ENCODE results near the gene EPB41. TPM values are rescaled to one million over a fixed set of nuclear protein-coding genes. Genes with fewer than 3 reads are reported as not detected.
"Not testable (repeated sequence)": the region's sequence is repeated elsewhere in the genome, so short reads cannot be mapped to it uniquely, and the experiment has no call there.

The EPB41 gene
- total RNA-seq, 2 donors from 2014 or later, result 39.4 to 54.4 TPM

DNA sequence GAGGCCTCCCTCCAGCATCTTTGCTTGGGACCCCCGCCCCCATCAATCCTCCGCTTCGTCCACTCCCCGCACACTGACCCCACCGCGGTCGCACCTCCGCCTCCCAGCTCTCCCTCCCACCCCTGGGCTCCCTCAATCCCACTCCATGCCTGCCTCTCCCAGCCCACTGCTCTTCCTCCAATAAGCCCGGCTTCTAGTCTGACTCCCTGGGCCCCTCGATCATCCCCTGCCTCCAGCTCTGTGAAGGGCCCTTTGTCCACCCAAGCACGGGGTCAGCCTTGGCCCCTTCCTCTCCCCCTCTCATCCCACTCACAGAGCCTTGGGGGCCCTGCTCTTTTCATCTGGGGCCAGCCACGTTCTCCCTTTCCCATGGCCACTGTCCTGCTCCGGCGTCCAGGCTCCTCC lies 210.9 kb downstream of the EPB41 start:
- H3K4me3 ChIP-seq, result peak overlapping the region; percentile 50 to 52
- 58% methylated on average over 14 of the region's 14 CpGs for WGBS
- H3K36me3 ChIP-seq, result no peaks in the 10 kb centered on the region
- H3K4me1 ChIP-seq (replicated peaks), result peaks cover 3% of the 10 kb centered on the region
- TF ChIP-seq POLR2AphosphoS5 (IDR thresholded peaks at IDR 0.05) (no peak), CTCF (IDR thresholded peaks at IDR 0.05) (no peak), POLR2A (IDR thresholded peaks at IDR 0.05) (no peak)
- H3K27me3 ChIP-seq (replicated peaks; ENCODE audit: insufficient read depth), result no peaks in the 10 kb centered on the region
- intact Hi-C loops (cut with DNase I), result loop anchor here (2.0 kb wide), 1 partner anchor 56 kb away; the partner anchor contains the start of gene SRSF4
- H3K27ac ChIP-seq, result peak overlapping the region; percentile 83 to 90
- no peaks in the 10 kb centered on the region for H3K9me3 ChIP-seq
- no peak for DNase-seq (ENCODE audit: low spot score)

- intact Hi-C loops (cut with DNase I), result loop anchor here (2.0 kb wide), 1 partner anchor 55 kb away; the partner anchor contains the start of gene SRSF4
- no peak for TF ChIP-seq POLR2AphosphoS5 (IDR thresholded peaks at IDR 0.05)
- no peak for TF ChIP-seq CTCF (IDR thresholded peaks at IDR 0.05)
- TF ChIP-seq POLR2A (IDR thresholded peaks at IDR 0.05), result no peak
- Histone ChIP-seq H3K9me3 (no peaks in the 10 kb centered on the region), H3K27me3 (replicated peaks; ENCODE audit: insufficient read depth) (no peaks in the 10 kb centered on the region), H3K36me3 (no peaks in the 10 kb centered on the region), H3K4me3 (no peak overlapping the region), H3K27ac (peak overlapping the region in 1 of 2 donors; percentile 83), H3K4me1 (replicated peaks) (peaks cover 3% of the 10 kb centered on the region)
- 69% methylated on average over 6 of the region's 6 CpGs for WGBS
- no peak for DNase-seq (ENCODE audit: low spot score)
These were observed 211.4 kb downstream of the EPB41 start for GRCh38 chr1:29125788-29126187.

DNA sequence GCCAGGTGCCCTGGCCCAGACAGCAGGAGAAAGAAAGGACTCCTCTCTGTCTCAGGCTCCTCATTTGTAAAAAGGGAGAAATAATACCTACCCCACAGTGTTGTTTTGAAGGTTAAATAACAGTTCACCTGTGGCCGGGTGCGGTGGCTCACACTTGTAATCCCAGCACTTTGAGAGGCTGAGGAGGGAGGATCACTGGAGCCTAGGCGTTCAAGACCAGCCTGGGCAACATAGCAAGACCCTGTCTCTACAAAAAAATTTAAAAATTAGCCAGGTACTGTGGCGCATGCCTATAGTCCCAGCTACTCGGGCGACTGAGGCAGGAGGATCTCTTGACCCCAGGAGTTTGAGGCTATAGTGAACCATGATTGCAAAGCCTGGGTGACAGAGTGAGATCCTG lies 211.8 kb downstream of the EPB41 start:
- 94% methylated on average over 6 of the region's 6 CpGs for WGBS
- intact Hi-C loops (cut with DNase I), result no loop called here
- Histone ChIP-seq H3K27me3 (replicated peaks; ENCODE audit: insufficient read depth) (no peaks in the 10 kb centered on the region), H3K4me1 (replicated peaks) (peaks cover 3% of the 10 kb centered on the region), H3K27ac (no peak overlapping the region), H3K4me3 (no peak overlapping the region), H3K9me3 (no peaks in the 10 kb centered on the region), H3K36me3 (no peaks in the 10 kb centered on the region)
- TF ChIP-seq CTCF (IDR thresholded peaks at IDR 0.05), result no peak
- no peak for TF ChIP-seq POLR2A (IDR thresholded peaks at IDR 0.05)
- no peak for TF ChIP-seq POLR2AphosphoS5 (IDR thresholded peaks at IDR 0.05)
- no peak for DNase-seq (ENCODE audit: low spot score)

DNA sequence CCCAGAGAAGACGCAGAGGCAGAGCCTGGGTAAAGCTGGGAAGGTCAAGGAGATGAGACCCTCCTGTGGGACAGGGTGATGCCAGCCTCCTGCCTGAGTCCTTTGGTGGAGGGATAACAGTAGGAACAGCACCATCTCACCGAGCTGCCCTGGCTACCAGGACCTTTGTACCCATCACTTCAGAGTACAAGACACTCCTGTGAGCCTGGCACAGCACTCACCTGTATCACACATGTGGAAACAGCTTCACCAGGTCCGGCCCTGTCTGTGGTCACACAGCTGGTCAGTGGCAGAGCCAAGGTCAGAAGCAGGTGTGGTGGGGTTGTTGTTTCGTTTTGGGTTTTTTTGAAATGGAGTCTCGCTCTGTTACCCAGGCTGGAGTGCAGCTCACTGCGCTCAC lies 214.4 kb downstream of the EPB41 start:
- WGBS, result 92% methylated on average over 6 of the region's 6 CpGs
- H3K4me3 ChIP-seq, result no peak overlapping the region
- DNase-seq (ENCODE audit: low spot score), result no peak
- no peaks in the 10 kb centered on the region for H3K9me3 ChIP-seq
- H3K27ac ChIP-seq, result no peak overlapping the region
- TF ChIP-seq CTCF (IDR thresholded peaks at IDR 0.05) (no peak), POLR2A (IDR thresholded peaks at IDR 0.05) (no peak), POLR2AphosphoS5 (IDR thresholded peaks at IDR 0.05) (no peak)
- no peaks in the 10 kb centered on the region for H3K27me3 ChIP-seq (replicated peaks; ENCODE audit: insufficient read depth)
- intact Hi-C loops (cut with DNase I), result no loop called here
- no peaks in the 10 kb centered on the region for H3K36me3 ChIP-seq
- H3K4me1 ChIP-seq (replicated peaks), result peaks cover 3% of the 10 kb centered on the region

GRCh38 chr1:29129916-29130315 lies 215.5 kb downstream of the EPB41 start:
- H3K27me3 ChIP-seq (replicated peaks; ENCODE audit: insufficient read depth), result no peaks in the 10 kb centered on the region
- 84% methylated on average over 5 of the region's 5 CpGs for WGBS
- H3K4me3 ChIP-seq, result no peak overlapping the region
- no peak for DNase-seq (ENCODE audit: low spot score)
- no peaks in the 10 kb centered on the region for H3K4me1 ChIP-seq (replicated peaks)
- intact Hi-C loops (cut with DNase I), result no loop called here
- H3K27ac ChIP-seq, result no peak overlapping the region
- no peaks in the 10 kb centered on the region for H3K36me3 ChIP-seq
- no peaks in the 10 kb centered on the region for H3K9me3 ChIP-seq
- no peak for TF ChIP-seq POLR2A (IDR thresholded peaks at IDR 0.05)
- TF ChIP-seq CTCF (IDR thresholded peaks at IDR 0.05), result no peak
- TF ChIP-seq POLR2AphosphoS5 (IDR thresholded peaks at IDR 0.05), result no peak

- H3K4me3 ChIP-seq; DNase-seq (ENCODE audit: low spot score); H3K36me3 ChIP-seq; H3K27ac ChIP-seq; H3K9me3 ChIP-seq; H3K4me1 ChIP-seq (replicated peaks); intact Hi-C loops (cut with DNase I); H3K27me3 ChIP-seq (replicated peaks; ENCODE audit: insufficient read depth): not testable (repeated sequence)
- 95% methylated on average over 11 of the region's 29 CpGs for WGBS
These were observed 216.7 kb downstream of the EPB41 start for GRCh38 chr1:29131056-29131455.

Data from prostate gland (tissue), 2 donors.